ENCODE results near the gene KCTD1. TPM values are rescaled to one million over a fixed set of nuclear protein-coding genes. Genes with fewer than 3 reads are reported as not detected.

Gene KCTD1
- total RNA-seq, 1 donor from 2014 or later: 5.8 TPM

GRCh38 chr18:26549263-26550094, 1.1 kb upstream of the KCTD1 start:
- peak in 1 of 2 donors; percentile 39 for DNase-seq (ENCODE audit: low read depth in 2 of 2)

- DNase-seq (ENCODE audit: low read depth in 2 of 2): peak; percentile 38 to 82
These were observed 523 bp downstream of the KCTD1 start for GRCh38 chr18:26547646-26548414.

- DNase-seq (ENCODE audit: low read depth in 2 of 2): no peak
These were observed 1.3 kb downstream of the KCTD1 start for GRCh38 chr18:26546875-26547645.

- DNase-seq (ENCODE audit: low read depth in 2 of 2): no peak
These were observed 2.0 kb downstream of the KCTD1 start for GRCh38 chr18:26546170-26546874.

GRCh38 chr18:26545335-26546123, 2.8 kb downstream of the KCTD1 start:
- DNase-seq (ENCODE audit: low read depth in 2 of 2): no peak

GRCh38 chr18:26544451-26544850, 3.9 kb downstream of the KCTD1 start:
- no peak for DNase-seq (ENCODE audit: low read depth in 2 of 2)

- no peak for DNase-seq (ENCODE audit: low read depth in 2 of 2)
These were observed 5.0 kb downstream of the KCTD1 start for GRCh38 chr18:26543373-26543772.

GRCh38 chr18:26540043-26540628, 8.2 kb downstream of the KCTD1 start:
- no peak for DNase-seq (ENCODE audit: low read depth in 2 of 2)

GRCh38 chr18:26538524-26538923, 9.8 kb downstream of the KCTD1 start:
- DNase-seq (ENCODE audit: low read depth in 2 of 2): no peak

- DNase-seq (ENCODE audit: low read depth in 2 of 2): no peak
These were observed 11.7 kb downstream of the KCTD1 start for GRCh38 chr18:26536664-26537063.

- DNase-seq (ENCODE audit: low read depth in 2 of 2): no peak
These were observed 12.3 kb downstream of the KCTD1 start for GRCh38 chr18:26536032-26536431.

- DNase-seq (ENCODE audit: low read depth in 2 of 2): no peak
These were observed 12.7 kb downstream of the KCTD1 start for GRCh38 chr18:26535630-26536029.

- DNase-seq (ENCODE audit: low read depth in 2 of 2): no peak
These were observed 15.7 kb downstream of the KCTD1 start for GRCh38 chr18:26532367-26533340.

GRCh38 chr18:26531605-26532298, 16.6 kb downstream of the KCTD1 start:
- DNase-seq (ENCODE audit: low read depth in 2 of 2): no peak

GRCh38 chr18:26526966-26527234, 21.5 kb downstream of the KCTD1 start:
- no peak for DNase-seq (ENCODE audit: low read depth in 2 of 2)

GRCh38 chr18:26526128-26526965, 22.0 kb downstream of the KCTD1 start:
- no peak for DNase-seq (ENCODE audit: low read depth in 2 of 2)

GRCh38 chr18:26524504-26525351, 23.6 kb downstream of the KCTD1 start:
- no peak for DNase-seq (ENCODE audit: low read depth in 2 of 2)
